ENCODE measurements around the gene TLR7.

TLR7 gene

DNA sequence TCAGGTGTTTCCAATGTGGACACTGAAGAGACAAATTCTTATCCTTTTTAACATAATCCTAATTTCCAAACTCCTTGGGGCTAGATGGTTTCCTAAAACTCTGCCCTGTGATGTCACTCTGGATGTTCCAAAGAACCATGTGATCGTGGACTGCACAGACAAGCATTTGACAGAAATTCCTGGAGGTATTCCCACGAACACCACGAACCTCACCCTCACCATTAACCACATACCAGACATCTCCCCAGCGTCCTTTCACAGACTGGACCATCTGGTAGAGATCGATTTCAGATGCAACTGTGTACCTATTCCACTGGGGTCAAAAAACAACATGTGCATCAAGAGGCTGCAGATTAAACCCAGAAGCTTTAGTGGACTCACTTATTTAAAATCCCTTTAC is 18.6 kb downstream of the TLR7 start:
- TF ChIP-seq CEBPB (IDR thresholded peaks at IDR 0.05) (no peak), CREB1 (IDR thresholded peaks at IDR 0.05; ENCODE audit: low read depth) (no peak), NFIC (IDR thresholded peaks at IDR 0.05) (no peak), EP300 (IDR thresholded peaks at IDR 0.05; ENCODE audit: borderline replicate concordance) (no peak), TEAD4 (IDR thresholded peaks at IDR 0.05) (no peak), EGR1 (IDR thresholded peaks at IDR 0.05) (no peak), FOXM1 (IDR thresholded peaks at IDR 0.05; ENCODE audit: borderline replicate concordance, low read depth) (no peak), RAD21 (IDR thresholded peaks at IDR 0.05; ENCODE audit: low read depth) (no peak), YY1 (IDR thresholded peaks at IDR 0.05; ENCODE audit: low read depth) (no peak), TCF12 (IDR thresholded peaks at IDR 0.05; ENCODE audit: low read depth) (no peak)
- TF ChIP-seq, protein P1, sequence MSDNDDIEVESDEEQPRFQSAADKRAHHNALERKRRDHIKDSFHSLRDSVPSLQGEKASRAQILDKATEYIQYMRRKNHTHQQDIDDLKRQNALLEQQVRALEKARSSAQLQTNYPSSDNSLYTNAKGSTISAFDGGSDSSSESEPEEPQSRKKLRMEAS (IDR thresholded peaks at IDR 0.05): no peak
- TF ChIP-seq, protein P2, sequence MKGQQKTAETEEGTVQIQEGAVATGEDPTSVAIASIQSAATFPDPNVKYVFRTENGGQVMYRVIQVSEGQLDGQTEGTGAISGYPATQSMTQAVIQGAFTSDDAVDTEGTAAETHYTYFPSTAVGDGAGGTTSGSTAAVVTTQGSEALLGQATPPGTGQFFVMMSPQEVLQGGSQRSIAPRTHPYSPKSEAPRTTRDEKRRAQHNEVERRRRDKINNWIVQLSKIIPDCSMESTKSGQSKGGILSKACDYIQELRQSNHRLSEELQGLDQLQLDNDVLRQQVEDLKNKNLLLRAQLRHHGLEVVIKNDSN (IDR thresholded peaks at IDR 0.05): no peak
- TF ChIP-seq, protein P3, sequence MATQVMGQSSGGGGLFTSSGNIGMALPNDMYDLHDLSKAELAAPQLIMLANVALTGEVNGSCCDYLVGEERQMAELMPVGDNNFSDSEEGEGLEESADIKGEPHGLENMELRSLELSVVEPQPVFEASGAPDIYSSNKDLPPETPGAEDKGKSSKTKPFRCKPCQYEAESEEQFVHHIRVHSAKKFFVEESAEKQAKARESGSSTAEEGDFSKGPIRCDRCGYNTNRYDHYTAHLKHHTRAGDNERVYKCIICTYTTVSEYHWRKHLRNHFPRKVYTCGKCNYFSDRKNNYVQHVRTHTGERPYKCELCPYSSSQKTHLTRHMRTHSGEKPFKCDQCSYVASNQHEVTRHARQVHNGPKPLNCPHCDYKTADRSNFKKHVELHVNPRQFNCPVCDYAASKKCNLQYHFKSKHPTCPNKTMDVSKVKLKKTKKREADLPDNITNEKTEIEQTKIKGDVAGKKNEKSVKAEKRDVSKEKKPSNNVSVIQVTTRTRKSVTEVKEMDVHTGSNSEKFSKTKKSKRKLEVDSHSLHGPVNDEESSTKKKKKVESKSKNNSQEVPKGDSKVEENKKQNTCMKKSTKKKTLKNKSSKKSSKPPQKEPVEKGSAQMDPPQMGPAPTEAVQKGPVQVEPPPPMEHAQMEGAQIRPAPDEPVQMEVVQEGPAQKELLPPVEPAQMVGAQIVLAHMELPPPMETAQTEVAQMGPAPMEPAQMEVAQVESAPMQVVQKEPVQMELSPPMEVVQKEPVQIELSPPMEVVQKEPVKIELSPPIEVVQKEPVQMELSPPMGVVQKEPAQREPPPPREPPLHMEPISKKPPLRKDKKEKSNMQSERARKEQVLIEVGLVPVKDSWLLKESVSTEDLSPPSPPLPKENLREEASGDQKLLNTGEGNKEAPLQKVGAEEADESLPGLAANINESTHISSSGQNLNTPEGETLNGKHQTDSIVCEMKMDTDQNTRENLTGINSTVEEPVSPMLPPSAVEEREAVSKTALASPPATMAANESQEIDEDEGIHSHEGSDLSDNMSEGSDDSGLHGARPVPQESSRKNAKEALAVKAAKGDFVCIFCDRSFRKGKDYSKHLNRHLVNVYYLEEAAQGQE (IDR thresholded peaks at IDR 0.05; ENCODE audit: low read depth): no peak

DNA sequence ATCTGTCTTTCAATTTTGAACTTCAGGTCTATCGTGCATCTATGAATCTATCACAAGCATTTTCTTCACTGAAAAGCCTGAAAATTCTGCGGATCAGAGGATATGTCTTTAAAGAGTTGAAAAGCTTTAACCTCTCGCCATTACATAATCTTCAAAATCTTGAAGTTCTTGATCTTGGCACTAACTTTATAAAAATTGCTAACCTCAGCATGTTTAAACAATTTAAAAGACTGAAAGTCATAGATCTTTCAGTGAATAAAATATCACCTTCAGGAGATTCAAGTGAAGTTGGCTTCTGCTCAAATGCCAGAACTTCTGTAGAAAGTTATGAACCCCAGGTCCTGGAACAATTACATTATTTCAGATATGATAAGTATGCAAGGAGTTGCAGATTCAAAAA is 19.7 kb downstream of the TLR7 start:
- TF ChIP-seq, protein P2 (IDR thresholded peaks at IDR 0.05): no peak
- no peak for TF ChIP-seq ZBTB7A (IDR thresholded peaks at IDR 0.05; ENCODE audit: low read depth)
- TF ChIP-seq CEBPB (IDR thresholded peaks at IDR 0.05): no peak
- TF ChIP-seq EP300 (IDR thresholded peaks at IDR 0.05; ENCODE audit: borderline replicate concordance): no peak
- no peak for TF ChIP-seq FOXM1 (IDR thresholded peaks at IDR 0.05; ENCODE audit: borderline replicate concordance, low read depth)
- TF ChIP-seq, protein P3 (IDR thresholded peaks at IDR 0.05; ENCODE audit: low read depth): no peak
- TF ChIP-seq YY1 (IDR thresholded peaks at IDR 0.05; ENCODE audit: low read depth): no peak
- TF ChIP-seq, protein P1 (IDR thresholded peaks at IDR 0.05): no peak
- no peak for TF ChIP-seq TEAD4 (IDR thresholded peaks at IDR 0.05)
- no peak for TF ChIP-seq TAF1 (IDR thresholded peaks at IDR 0.05; ENCODE audit: low read depth)

DNA sequence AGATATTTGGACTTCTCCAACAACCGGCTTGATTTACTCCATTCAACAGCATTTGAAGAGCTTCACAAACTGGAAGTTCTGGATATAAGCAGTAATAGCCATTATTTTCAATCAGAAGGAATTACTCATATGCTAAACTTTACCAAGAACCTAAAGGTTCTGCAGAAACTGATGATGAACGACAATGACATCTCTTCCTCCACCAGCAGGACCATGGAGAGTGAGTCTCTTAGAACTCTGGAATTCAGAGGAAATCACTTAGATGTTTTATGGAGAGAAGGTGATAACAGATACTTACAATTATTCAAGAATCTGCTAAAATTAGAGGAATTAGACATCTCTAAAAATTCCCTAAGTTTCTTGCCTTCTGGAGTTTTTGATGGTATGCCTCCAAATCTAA is 20.3 kb downstream of the TLR7 start:
- TF ChIP-seq TAF1 (IDR thresholded peaks at IDR 0.05; ENCODE audit: low read depth) (no peak), TEAD4 (IDR thresholded peaks at IDR 0.05) (no peak)
- TF ChIP-seq, protein P3 (IDR thresholded peaks at IDR 0.05; ENCODE audit: low read depth): peak; percentile 40; the same call in 1 of the 2 replicates

DNA sequence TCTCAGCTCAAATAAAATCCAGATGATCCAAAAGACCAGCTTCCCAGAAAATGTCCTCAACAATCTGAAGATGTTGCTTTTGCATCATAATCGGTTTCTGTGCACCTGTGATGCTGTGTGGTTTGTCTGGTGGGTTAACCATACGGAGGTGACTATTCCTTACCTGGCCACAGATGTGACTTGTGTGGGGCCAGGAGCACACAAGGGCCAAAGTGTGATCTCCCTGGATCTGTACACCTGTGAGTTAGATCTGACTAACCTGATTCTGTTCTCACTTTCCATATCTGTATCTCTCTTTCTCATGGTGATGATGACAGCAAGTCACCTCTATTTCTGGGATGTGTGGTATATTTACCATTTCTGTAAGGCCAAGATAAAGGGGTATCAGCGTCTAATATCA is 20.9 kb downstream of the TLR7 start:
- TF ChIP-seq YY1 (IDR thresholded peaks at IDR 0.05; ENCODE audit: low read depth) (no peak), CREB1 (IDR thresholded peaks at IDR 0.05; ENCODE audit: low read depth) (no peak), TAF1 (IDR thresholded peaks at IDR 0.05; ENCODE audit: low read depth) (no peak), EP300 (IDR thresholded peaks at IDR 0.05; ENCODE audit: borderline replicate concordance) (no peak), NFIC (IDR thresholded peaks at IDR 0.05) (no peak)

DNA sequence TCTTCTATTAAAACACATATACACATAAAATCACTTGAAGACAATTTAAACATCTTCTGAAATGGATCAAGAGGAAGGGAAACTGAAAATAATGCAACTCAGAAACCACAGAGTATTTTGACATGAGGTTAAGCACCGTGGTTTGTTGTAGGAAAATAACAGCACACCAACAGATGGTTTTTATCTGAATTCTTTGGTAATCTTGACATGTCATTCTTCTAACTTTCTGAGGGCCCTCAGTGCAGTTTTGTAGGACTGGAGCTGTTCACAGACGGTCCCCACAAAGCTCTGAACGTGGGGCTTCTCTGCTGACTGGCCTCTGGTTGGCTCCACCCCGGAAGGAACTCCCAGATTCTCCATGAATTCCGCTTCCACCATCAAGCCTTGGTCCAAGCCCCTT is 23.6 kb downstream of the TLR7 start:
- TF ChIP-seq YY1 (IDR thresholded peaks at IDR 0.05; ENCODE audit: low read depth) (no peak), ZBTB7A (IDR thresholded peaks at IDR 0.05; ENCODE audit: low read depth) (no peak)
- TF ChIP-seq, protein P1 (IDR thresholded peaks at IDR 0.05): no peak
- TF ChIP-seq, protein P3 (IDR thresholded peaks at IDR 0.05; ENCODE audit: low read depth): no peak

Data from Ishikawa (cell line).